GM12864 (cell line): ENCODE results near the gene LRRC4B.
"Not testable (repeated sequence)": the region's sequence is repeated elsewhere in the genome, so short reads cannot be mapped to it uniquely, and the experiment has no call there.

Source experiments
- DNase-seq: peaks from one replicate; pipeline ENCODE4 v3.0.0-alpha.2; 2011; ENCODE audit warnings: low read depth
- H3K4me3 ChIP-seq: 2 replicates; pipeline ENCODE4 v1.5.1; 2011; ENCODE audit warnings: mild to moderate bottlenecking, low read depth, low read length, control low read depth
- CTCF ChIP-seq: IDR thresholded peaks from 2 replicates; pipeline ENCODE4 v1.5.1; 2011; ENCODE audit warnings: low read depth, mild to moderate bottlenecking, moderate library complexity, low read length, control low read depth, inconsistent platforms; ENCODE audit errors: missing control alignments

LRRC4B gene

GRCh38 chr19:50580240-50580639, 12.0 kb upstream of the LRRC4B start:
- no peak for TF ChIP-seq CTCF
- no peak overlapping the region for H3K4me3 ChIP-seq
- DNase-seq, result no peak

- H3K4me3 ChIP-seq, DNase-seq: not testable (repeated sequence)
Measured at GRCh38 chr19:50576769-50577168, 8.5 kb upstream of the LRRC4B start.

GRCh38 chr19:50573741-50574461, 5.7 kb upstream of the LRRC4B start:
- no peak for DNase-seq
- no peak for TF ChIP-seq CTCF
- no peak overlapping the region for H3K4me3 ChIP-seq

GRCh38 chr19:50570997-50571396, 2.8 kb upstream of the LRRC4B start:
- DNase-seq, result no peak
- H3K4me3 ChIP-seq, result no peak overlapping the region
- no peak for TF ChIP-seq CTCF

GRCh38 chr19:50569938-50570540, 1.8 kb upstream of the LRRC4B start:
- no peak for DNase-seq
- no peak overlapping the region for H3K4me3 ChIP-seq
- no peak for TF ChIP-seq CTCF

- TF ChIP-seq CTCF, result no peak
- DNase-seq, result no peak
- no peak overlapping the region for H3K4me3 ChIP-seq
Measured at GRCh38 chr19:50568728-50569698, 778 bp upstream of the LRRC4B start.

GRCh38 chr19:50567052-50567841, 988 bp downstream of the LRRC4B start:
- DNase-seq, result no peak
- no peak overlapping the region for H3K4me3 ChIP-seq
- no peak for TF ChIP-seq CTCF
